HG03520 (cell line): ENCODE measurements around the gene CRTC2.
A peak's percentile ranks its signal among the peaks of the same experiment; 100 is the strongest.
"Not testable (repeated sequence)": the region's sequence is repeated elsewhere in the genome, so short reads cannot be mapped to it uniquely, and the experiment has no call there.

Experiments
- ATAC-seq: cut with Tn5 transposase; IDR thresholded peaks from one replicate; pipeline ENCODE4 v1.9.1; 2021; ENCODE audit warnings: mild to moderate bottlenecking, moderate library complexity; ENCODE audit not compliant: unreplicated experiment

CRTC2 gene

DNA sequence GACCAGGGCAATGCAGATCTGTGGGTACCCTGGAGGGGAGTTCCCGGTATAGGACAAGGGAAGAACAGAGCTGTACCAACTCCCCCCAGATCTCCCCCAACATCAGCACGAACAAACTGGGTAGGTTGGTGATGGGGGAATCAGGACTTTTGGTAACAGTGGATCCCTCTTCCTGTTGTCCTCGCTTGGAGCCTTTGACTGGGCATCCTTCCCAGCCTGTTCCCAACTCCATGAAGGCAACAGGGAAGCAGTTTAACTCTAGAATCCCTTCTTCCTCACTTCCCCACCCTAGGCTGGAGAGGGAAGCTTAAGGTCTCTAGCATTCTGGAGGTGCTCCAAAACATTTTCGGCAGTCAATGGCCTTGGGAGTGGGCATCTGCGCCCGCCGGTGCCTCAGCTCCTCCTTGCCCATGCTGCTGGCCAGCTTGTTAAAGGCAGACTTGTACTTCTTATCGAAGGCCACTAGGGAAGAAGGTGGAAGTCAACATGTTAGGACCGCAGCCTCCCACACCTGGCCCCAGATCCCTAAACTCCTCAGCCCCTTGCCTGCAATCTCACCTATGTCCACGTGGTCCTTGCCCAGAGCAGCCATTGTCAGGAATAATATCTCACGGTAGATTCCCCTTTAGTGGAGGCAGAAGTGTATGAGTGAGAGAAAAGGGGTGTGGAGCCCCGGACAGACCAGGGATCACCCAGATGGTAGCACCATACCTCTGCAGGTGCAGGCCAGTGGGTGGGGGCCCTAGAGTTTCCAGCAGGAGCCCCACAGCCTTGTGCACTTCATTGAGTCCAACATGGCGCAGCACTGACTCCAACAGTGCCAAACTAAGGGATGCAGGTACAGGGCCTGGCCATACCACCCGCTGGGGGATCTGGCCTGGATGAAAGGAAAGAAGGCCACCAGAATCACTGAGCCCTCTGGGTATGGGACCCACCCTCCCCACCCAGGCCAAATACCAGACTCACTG, 28.1 kb downstream of the CRTC2 start:
- no peak for ATAC-seq

DNA sequence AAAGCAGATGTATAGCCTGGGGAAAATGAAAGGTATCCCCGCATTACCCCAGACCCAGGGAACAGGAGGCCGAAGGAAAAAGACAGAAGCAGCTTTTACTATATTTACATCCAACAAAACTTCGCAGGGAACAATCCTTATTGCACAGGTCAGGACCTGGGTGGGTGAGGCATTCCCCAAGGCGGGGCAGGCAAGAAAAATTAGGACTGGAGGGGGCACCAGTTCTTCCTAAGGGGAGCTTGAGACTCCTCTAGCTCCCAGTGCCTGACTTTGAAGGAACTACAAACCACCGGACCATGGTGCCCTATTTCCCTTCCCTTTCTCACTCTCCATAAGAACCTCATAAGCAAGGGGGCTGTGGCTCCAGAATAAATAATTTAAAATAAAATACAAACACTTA, 29.0 kb downstream of the CRTC2 start:
- no peak for ATAC-seq

DNA sequence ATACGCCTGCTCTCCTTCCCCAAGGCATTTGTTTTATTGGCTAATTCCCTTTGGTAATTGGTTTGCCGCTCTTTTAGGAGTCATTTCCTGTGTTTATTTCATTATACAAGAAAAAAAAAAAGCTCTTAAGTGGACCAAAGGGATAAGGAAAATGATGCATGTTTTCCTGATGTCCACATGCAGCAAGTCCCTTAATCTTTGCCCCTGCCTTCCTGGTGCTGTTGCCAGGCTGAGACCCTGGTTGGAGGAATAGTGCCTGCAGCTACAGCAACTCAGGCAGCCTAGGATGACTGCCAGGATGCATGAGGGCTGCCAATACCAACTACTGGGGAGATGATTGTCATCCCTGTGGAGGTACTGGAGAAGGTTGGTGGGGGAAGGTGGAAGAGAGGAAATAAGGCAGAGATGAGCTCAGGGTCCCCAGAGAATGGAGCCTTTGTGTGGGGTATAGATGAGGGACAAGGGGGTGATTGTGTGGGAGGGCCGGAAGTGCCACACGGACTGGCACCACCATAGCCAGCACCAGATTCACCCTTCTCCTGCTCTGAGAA, 29.5 kb downstream of the CRTC2 start:
- ATAC-seq = no peak

DNA sequence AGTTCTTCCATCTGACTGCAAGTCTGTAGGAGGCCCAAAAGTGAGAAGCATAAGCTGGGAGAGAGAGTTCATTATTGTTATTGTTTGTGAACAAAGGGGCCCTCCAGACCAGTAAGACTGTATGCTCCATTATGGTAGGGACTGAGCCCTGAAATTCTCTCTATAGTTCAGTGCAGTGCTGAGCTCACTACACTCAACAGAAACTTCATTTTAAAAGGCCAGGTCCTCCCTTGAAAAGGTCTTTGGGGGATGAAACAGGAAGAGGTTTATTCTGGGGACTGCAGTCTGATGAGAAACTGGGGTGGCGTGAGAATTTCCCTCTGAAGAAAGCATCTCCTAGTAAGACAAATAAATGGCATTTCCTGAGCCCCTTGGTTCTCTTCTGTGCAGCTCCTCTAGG, 30.2 kb downstream of the CRTC2 start:
- ATAC-seq = no peak

- no peak for ATAC-seq
Observed at GRCh38 chr1:153926405-153926804, 32.0 kb downstream of the CRTC2 start.

DNA sequence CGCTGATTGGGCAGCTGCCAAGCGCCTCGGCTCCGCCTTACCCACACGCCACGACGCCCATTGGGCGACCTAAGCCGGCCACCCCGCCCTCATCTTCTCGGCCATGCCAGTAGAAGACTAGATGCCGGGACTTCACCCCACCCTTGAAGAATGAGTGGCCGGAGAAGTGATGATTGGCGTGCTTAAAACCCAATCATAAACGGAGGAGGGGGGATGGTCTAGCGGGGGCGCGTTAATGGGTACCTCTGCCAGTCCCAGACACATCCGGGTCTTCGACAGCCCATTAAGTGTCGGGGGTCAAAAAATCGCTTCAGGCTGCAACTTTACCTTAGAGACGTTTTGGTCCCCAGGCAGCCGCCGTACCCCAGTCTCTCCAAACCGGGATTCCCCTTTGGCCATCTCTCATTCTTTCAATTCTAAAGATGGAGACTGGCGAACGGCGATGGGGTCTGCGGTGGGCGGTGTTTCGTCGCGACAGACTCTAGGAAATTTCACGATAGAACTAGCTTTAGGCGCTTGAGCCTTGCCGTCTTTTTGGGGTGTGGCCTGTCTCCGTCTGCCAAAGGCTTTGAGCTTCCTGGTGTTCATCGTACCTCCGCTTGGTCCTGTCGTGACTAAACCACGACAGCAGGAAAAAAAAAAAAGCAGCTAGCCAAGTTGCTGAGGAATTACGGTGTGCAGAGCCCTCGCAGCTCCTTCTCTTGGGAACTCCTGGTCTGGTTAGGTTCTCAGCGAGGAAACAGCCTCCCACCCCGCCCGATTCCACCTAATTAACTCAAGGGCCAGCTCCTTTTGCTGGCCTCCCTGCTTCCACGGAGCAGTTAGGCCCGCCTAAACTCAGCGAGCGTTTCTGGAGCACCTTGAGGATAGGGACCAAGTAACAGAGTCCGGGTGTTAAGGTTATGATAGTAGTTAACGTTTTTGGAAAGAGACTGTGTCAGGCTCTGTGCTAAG, 35.2 kb downstream of the CRTC2 start, which contains the start of gene GATAD2B:
TSS of gene GATAD2B (minus strand) at position 1 of the 954 bp plus-strand sequence. CDS start 94,625 bp downstream, outside the sequence.
- ATAC-seq = peak; percentile 91

DNA sequence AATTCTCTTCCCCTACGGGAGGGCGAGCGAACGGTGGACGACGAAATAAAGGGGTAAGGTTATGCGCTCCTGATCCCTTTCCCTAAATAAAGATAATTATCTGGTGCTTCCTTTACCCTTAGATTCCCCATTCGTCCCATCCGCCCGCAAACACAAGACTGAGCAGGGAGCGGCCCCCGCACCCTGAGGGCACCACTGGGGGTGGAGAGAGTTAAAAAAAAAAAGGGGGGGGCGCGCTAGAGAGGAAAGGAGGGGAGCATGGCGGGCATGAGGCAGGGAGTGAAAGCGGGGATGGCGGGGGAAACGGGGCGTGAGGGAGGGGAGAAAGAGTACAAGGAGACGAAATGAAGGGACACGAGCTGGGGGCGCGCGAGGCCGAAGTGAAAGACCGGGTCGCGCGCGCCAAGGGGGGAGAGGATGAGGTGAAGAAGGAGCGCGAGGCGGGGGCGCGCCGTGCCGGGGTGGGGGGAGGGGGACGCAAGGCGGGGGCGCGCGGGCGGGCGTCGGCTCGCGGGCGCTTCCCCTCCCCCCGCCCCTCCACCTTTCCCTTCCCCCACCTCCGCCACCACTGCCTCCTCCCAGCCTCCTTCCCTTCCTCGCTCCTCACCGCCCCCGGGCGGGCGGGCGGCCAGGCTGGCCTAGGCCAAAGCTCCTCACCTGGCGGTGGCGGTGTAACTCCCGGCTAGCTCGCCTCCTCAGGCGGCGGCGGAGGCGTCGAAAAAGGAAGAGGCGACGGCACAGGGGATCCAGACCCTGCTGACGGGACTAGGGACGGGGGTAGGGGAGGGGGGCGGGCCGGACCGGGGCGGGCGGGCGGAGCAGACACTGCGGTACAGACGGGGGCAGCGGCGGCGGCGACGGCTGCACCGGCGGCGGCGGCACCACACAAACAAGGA, 36.1 kb downstream of the CRTC2 start:
- ATAC-seq = peak; percentile 25

GRCh38 chr1:153921803-153922075, 36.7 kb downstream of the CRTC2 start:
- no peak for ATAC-seq

DNA sequence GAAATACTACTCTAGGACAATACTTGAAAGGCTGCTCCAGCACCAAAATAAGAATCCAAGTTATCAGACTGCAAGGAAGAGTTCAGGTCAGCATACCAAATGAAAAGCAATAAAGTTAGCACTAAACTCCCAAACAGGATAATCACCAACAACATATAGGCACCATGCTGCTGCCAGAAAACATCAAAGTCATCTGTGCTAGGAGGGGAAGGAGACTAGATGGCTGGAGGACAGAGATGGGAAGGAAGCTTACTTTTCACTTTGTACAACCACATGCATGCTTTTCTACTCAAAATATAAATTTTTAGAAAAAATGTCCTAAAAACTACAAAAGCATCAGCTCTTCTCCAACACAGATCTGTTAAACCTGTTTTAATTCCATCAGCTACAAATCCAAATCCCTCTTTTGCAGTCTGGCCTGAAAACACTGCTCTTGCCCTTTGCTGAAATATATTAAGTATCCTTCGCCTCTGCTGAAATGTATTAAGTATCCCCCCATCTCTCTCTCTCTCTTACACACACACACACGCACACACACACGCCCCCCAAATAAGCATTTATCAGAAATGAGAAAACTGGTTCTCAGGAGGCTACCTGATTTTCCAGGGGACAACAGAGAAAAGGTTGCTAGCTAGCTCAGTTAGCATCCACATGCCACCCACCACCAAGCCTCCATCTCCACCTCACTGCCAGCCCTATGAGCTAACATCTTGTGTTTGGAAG, 37.2 kb downstream of the CRTC2 start:
- ATAC-seq = no peak

DNA sequence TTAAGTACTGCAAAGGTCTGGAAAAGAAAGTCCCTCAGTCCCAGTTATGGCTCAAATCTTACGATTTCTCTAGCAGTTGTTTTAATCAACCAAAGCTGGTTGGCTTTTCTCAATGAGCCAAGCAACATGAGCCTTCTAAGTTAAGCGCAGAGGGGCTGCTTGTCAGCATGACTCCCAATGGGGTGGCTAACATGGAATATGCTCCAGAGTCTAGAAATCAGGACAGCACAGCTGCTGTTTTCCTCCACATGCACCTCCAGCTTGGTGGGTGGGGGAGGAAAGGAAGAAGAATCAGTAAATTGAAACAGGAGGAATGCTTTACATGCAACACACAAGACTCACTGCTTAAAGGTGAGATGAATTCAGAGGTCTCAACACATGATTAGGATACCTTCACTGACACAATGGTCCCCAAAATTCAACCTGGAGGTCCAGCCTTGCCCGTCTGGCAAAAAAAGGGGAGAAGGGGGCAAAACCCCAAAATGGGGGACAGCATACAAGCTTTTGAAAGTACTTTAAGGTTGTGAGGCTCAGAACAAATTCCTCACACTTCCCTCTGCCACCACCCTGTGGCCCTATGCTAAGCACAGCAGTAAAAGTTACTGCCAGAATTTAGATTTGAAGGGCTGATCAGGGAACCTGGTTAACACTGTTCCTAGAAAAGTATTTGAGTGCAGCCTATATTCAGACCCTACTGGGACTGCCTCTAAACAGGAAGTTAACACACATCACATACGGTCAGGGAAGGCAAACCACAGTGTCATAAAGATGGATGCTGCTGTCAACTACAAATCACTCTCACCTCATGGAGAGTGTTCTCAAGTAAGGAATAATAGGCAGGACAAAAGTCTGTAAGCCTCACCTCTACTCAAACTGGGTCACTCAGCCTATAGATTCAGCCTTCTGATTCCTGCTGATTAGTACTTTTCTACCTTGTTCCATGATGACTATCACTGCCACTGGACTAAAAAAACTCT, 38.2 kb downstream of the CRTC2 start:
- no peak for ATAC-seq

- ATAC-seq = no peak
Observed at GRCh38 chr1:153916297-153916696, 42.1 kb downstream of the CRTC2 start.

GRCh38 chr1:153912349-153912748, 46.1 kb downstream of the CRTC2 start:
- no peak for ATAC-seq

DNA sequence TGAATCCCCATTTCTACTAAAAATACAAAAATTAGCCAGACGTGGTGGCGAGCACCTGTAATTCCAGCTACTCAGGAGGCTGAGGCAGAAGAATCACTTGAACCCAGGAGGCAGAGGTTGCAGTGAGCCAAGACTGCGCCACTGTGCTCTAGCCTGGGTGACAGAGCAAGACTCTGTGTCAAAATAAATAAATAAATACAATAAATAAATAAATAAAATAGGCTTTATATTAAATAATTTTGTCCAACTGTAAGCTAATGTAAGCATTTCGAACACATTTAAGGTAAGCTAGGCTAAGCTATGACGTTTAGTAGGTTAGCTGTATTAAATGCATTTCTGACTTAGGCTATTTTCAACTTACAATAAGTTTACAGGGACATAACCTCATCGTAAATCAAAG, 47.9 kb downstream of the CRTC2 start:
- ATAC-seq = not testable (repeated sequence)

- no peak for ATAC-seq
Observed at GRCh38 chr1:153908071-153908470, 50.3 kb downstream of the CRTC2 start.

DNA sequence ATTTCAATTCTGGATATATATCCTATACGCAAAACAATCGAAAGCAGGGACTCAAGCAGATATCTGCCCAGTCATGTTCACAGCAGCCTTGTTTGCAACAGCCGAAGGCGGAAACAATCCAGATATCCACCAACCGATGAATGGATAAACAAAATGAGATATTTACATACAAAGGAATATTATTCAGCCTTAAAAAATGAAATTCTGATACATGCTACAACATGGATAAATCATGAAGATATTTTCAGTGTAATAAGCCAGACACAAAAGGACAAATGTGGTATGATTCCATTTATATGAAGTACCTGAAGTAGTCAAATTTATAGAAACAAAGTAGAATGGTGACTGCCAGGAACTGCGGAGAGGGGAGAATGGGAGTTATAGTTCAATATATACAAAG, 51.3 kb downstream of the CRTC2 start:
- no peak for ATAC-seq

- ATAC-seq = no peak
Observed at GRCh38 chr1:153906396-153906795, 52.0 kb downstream of the CRTC2 start.

DNA sequence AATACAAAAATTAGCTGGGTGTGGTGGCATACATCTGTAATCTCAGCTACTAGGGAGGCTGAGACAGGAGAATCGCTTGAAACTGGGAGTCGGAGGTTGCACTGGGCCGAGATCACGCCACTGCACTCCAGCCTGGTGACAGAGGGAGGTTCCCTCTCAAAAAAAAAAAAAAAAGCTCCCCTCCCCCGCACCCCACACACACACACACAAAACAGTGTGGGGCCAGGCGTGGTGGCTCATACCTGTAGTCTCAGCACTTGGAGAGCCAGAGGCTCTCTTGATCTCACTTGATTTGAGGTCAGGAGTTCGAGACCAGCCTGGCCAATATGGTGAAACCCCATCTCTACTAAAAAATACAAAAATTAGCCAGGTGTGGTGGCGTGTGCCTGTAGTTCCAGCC, 52.5 kb downstream of the CRTC2 start:
- ATAC-seq = not testable (repeated sequence)

GRCh38 chr1:153903841-153904455, 54.5 kb downstream of the CRTC2 start:
- no peak for ATAC-seq
